HL-60 (cell line): ENCODE measurements around the gene RAB6D.
"Not testable (repeated sequence)": the region's sequence is repeated elsewhere in the genome, so short reads cannot be mapped to it uniquely, and the experiment has no call there.

ENCODE experiments used
- GABPA ChIP-seq: IDR thresholded peaks from 2 replicates; pipeline ENCODE4 v1.6.1; 2012; ENCODE audit warnings: low read depth
- POLR2AphosphoS5 ChIP-seq: IDR thresholded peaks from 2 replicates; pipeline ENCODE4 v1.6.1; 2012; ENCODE audit warnings: low read depth
- SPI1 ChIP-seq: IDR thresholded peaks from 2 replicates; pipeline ENCODE4 v1.6.1; 2012; ENCODE audit warnings: low read depth, mild to moderate bottlenecking, borderline replicate concordance
- TF ChIP-seq, protein P1 (sequence below): IDR thresholded peaks from 2 replicates; pipeline ENCODE4 v1.6.1; 2012; ENCODE audit warnings: low read depth; ENCODE audit not compliant: insufficient replicate concordance
- TF ChIP-seq, protein P2 (sequence below): IDR thresholded peaks from one replicate; pipeline ENCODE4 v1.5.1; 2011; ENCODE audit warnings: low read length, control low read depth, inconsistent platforms; ENCODE audit not compliant: insufficient read depth

DNA sequence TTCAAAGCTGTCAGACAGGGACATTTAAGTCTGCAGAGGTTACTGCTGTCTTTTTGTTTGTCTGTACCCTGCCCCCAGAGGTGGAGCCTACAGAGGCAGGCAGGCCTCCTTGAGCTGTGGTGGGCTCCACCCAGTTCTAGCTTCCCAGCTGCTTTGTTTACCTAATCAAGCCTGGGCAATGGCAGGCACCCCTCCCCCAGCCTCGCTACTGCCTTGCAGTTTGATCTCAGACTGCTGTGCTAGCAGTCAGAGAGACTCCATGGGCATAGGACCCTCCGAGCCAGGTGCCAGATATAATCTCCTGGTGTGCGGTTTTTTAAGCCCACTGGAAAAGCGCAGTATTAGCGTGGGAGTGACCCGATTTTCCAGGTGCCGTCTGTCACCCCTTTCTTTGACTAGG is 16.9 kb downstream of the RAB6D start:
- TF ChIP-seq, protein P1, sequence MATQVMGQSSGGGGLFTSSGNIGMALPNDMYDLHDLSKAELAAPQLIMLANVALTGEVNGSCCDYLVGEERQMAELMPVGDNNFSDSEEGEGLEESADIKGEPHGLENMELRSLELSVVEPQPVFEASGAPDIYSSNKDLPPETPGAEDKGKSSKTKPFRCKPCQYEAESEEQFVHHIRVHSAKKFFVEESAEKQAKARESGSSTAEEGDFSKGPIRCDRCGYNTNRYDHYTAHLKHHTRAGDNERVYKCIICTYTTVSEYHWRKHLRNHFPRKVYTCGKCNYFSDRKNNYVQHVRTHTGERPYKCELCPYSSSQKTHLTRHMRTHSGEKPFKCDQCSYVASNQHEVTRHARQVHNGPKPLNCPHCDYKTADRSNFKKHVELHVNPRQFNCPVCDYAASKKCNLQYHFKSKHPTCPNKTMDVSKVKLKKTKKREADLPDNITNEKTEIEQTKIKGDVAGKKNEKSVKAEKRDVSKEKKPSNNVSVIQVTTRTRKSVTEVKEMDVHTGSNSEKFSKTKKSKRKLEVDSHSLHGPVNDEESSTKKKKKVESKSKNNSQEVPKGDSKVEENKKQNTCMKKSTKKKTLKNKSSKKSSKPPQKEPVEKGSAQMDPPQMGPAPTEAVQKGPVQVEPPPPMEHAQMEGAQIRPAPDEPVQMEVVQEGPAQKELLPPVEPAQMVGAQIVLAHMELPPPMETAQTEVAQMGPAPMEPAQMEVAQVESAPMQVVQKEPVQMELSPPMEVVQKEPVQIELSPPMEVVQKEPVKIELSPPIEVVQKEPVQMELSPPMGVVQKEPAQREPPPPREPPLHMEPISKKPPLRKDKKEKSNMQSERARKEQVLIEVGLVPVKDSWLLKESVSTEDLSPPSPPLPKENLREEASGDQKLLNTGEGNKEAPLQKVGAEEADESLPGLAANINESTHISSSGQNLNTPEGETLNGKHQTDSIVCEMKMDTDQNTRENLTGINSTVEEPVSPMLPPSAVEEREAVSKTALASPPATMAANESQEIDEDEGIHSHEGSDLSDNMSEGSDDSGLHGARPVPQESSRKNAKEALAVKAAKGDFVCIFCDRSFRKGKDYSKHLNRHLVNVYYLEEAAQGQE = not testable (repeated sequence)
- TF ChIP-seq, protein P2, sequence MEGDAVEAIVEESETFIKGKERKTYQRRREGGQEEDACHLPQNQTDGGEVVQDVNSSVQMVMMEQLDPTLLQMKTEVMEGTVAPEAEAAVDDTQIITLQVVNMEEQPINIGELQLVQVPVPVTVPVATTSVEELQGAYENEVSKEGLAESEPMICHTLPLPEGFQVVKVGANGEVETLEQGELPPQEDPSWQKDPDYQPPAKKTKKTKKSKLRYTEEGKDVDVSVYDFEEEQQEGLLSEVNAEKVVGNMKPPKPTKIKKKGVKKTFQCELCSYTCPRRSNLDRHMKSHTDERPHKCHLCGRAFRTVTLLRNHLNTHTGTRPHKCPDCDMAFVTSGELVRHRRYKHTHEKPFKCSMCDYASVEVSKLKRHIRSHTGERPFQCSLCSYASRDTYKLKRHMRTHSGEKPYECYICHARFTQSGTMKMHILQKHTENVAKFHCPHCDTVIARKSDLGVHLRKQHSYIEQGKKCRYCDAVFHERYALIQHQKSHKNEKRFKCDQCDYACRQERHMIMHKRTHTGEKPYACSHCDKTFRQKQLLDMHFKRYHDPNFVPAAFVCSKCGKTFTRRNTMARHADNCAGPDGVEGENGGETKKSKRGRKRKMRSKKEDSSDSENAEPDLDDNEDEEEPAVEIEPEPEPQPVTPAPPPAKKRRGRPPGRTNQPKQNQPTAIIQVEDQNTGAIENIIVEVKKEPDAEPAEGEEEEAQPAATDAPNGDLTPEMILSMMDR = not testable (repeated sequence)
- not testable (repeated sequence) for TF ChIP-seq POLR2AphosphoS5, SPI1, GABPA
